ENCODE results near the gene CC2D2B. TPM values are rescaled to one million over a fixed set of nuclear protein-coding genes. Genes with fewer than 3 reads are reported as not detected.

The CC2D2B gene
- total RNA-seq, 4 donors from 2014 or later, result 0.15 to 2.5 (median 0.22) TPM; not detected in 1

- no peak overlapping the region for H3K4me3 ChIP-seq
- intact Hi-C loops (cut with DNase I), result no loop called here
- no peak for TF ChIP-seq POLR2A (IDR thresholded peaks at IDR 0.05)
- DNase-seq, result no peak
- peaks cover 0 to 8% (median 0%) of the 10 kb centered on the region in 3 donors for H3K4me1 ChIP-seq
- 68 to 80% methylated on average over 6 of the region's 6 CpGs for WGBS, 2 donors
- no peaks in the 10 kb centered on the region for H3K27me3 ChIP-seq
- no peaks in the 10 kb centered on the region for H3K9me3 ChIP-seq
- H3K36me3 ChIP-seq, result peaks cover 0 to 59% (median 0%) of the 10 kb centered on the region in 3 donors
- H3K27ac ChIP-seq, result no peak overlapping the region
Measured at GRCh38 chr10:95865814-95866466, 41.8 kb upstream of the CC2D2B start.

- WGBS, 2 donors, result 65 to 71% methylated on average over 2 of the region's 2 CpGs
- TF ChIP-seq CTCF (IDR thresholded peaks at IDR 0.05), result no peak
- no peak for TF ChIP-seq POLR2A (IDR thresholded peaks at IDR 0.05)
- H3K27me3 ChIP-seq, result no peaks in the 10 kb centered on the region
- no peak overlapping the region for H3K27ac ChIP-seq
- no peaks in the 10 kb centered on the region for H3K9me3 ChIP-seq
- peaks cover 0 to 8% (median 0%) of the 10 kb centered on the region in 3 donors for H3K4me1 ChIP-seq
- intact Hi-C loops (cut with DNase I), result no loop called here
- H3K4me3 ChIP-seq, result no peak overlapping the region
- H3K36me3 ChIP-seq, result peaks cover 0 to 59% (median 0%) of the 10 kb centered on the region in 3 donors
- DNase-seq, result no peak
Measured at GRCh38 chr10:95866467-95866842, 41.3 kb upstream of the CC2D2B start.

- H3K4me3 ChIP-seq, result no peak overlapping the region
- H3K27me3 ChIP-seq, result no peaks in the 10 kb centered on the region
- peaks cover 0 to 65% (median 0%) of the 10 kb centered on the region in 3 donors for H3K36me3 ChIP-seq
- H3K9me3 ChIP-seq, result no peaks in the 10 kb centered on the region
- H3K27ac ChIP-seq, result no peak overlapping the region
- TF ChIP-seq CTCF (IDR thresholded peaks at IDR 0.05), result no peak
- no peak for TF ChIP-seq POLR2A (IDR thresholded peaks at IDR 0.05)
- WGBS, 2 donors, result 87% methylated on average over 4 of the region's 4 CpGs
- peaks cover 0 to 8% (median 0%) of the 10 kb centered on the region in 3 donors for H3K4me1 ChIP-seq
- intact Hi-C loops (cut with DNase I), result no loop called here
- DNase-seq, result no peak
Measured at GRCh38 chr10:95867866-95868265, 39.9 kb upstream of the CC2D2B start.

- DNase-seq, result no peak
- H3K36me3 ChIP-seq, result peaks cover 0 to 87% (median 0%) of the 10 kb centered on the region in 3 donors
- TF ChIP-seq CTCF (IDR thresholded peaks at IDR 0.05), result no peak
- TF ChIP-seq POLR2A (IDR thresholded peaks at IDR 0.05), result no peak
- H3K27ac ChIP-seq, result no peak overlapping the region
- no peaks in the 10 kb centered on the region for H3K27me3 ChIP-seq
- no peaks in the 10 kb centered on the region for H3K4me1 ChIP-seq
- WGBS, 2 donors, result 44 to 98% methylated on average over 2 of the region's 2 CpGs
- H3K4me3 ChIP-seq, result no peak overlapping the region
- intact Hi-C loops (cut with DNase I), result no loop called here
- H3K9me3 ChIP-seq, result no peaks in the 10 kb centered on the region
Measured at GRCh38 chr10:95872158-95872711, 35.5 kb upstream of the CC2D2B start.

- TF ChIP-seq CTCF (IDR thresholded peaks at IDR 0.05), result no peak
- TF ChIP-seq POLR2A (IDR thresholded peaks at IDR 0.05), result no peak
- 91 to 93% methylated on average over 2 of the region's 2 CpGs for WGBS, 2 donors
- intact Hi-C loops (cut with DNase I), result no loop called here
- Histone ChIP-seq H3K27me3 (no peaks in the 10 kb centered on the region), H3K36me3 (peaks cover 0 to 78% (median 0%) of the 10 kb centered on the region in 3 donors), H3K4me3 (no peak overlapping the region), H3K9me3 (no peaks in the 10 kb centered on the region), H3K27ac (no peak overlapping the region), H3K4me1 (no peaks in the 10 kb centered on the region)
- no peak for DNase-seq
Measured at GRCh38 chr10:95873139-95873538, 34.6 kb upstream of the CC2D2B start.
